Endometrial microvascular endothelial cells (primary cell): ENCODE data around the gene RGR. TPM values are rescaled to one million over a fixed set of nuclear protein-coding genes. Genes with fewer than 3 reads are reported as not detected.

ENCODE experiments used
- in situ Hi-C: cut with HindIII; loops from 2 replicates; pipeline ENCODE4 v1.10.0; 2017; ENCODE audit warnings: low sequenced_read_pairs, low pct_unique_long_range_greater_than_20kb; ENCODE audit errors: inconsistent ontology term
- total RNA-seq: library from RNA; depleted of rRNA; stranded (reverse); fragments of >200 nt; gene quantifications from one replicate; pipeline ENCODE4 v1.2.3, GENCODE V29; 2015; ENCODE audit errors: inconsistent ontology term

Gene RGR, protein sequence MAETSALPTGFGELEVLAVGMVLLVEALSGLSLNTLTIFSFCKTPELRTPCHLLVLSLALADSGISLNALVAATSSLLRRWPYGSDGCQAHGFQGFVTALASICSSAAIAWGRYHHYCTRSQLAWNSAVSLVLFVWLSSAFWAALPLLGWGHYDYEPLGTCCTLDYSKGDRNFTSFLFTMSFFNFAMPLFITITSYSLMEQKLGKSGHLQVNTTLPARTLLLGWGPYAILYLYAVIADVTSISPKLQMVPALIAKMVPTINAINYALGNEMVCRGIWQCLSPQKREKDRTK
- not detected for total RNA-seq

DNA sequence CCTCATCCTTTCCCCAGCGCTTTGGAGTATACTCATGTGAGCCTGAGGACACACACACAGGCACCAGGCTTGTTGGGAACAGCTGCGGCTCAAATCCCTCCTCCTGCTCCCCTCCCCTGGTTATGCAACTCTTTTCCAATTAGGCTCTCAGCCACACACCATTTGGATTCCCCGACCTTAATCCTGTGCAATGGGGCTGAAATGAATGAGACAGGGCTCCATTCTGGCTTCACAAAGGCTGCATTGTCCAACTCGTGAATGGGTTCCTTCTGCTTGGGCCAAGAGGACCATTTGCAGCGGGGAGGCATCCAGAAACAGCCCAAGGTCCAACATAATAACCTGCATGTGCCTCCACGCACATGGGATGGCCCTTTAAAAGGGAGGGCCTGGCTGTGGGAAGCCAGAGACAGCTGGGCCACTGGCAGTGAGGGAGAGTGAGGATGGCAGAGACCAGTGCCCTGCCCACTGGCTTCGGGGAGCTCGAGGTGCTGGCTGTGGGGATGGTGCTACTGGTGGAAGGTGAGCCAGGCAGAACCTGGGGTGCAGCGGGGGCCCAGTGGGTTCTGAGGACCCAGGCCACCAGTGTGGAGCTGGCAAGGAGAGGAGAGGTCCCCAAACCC is at the start of gene RGR:
RGR (plus strand) TSS at position 403 of the 620 bp plus-strand sequence; CDS start at position 441, 38 bp downstream.
- in situ Hi-C loops: no loop called here

DNA sequence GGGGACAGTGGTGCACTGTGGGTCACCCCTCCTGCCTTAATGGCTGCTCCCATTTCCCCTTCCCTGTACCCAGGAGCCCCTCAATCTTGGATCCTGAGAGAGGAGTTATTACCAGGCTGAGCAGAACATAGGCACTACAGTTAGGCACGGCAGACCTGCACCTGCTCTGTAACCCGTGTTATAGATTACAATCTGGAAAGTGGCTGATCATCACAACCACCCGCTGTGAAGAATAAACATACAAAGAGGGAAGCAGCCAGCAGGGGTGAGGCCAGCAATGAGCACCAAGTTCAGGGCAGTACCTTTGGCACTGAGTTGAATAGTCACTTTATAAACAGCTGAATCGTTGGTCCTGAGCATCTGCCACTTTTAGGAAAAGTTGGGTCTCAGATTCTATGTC is 48.8 kb upstream of the RGR start:
- in situ Hi-C loops: no loop called here

DNA sequence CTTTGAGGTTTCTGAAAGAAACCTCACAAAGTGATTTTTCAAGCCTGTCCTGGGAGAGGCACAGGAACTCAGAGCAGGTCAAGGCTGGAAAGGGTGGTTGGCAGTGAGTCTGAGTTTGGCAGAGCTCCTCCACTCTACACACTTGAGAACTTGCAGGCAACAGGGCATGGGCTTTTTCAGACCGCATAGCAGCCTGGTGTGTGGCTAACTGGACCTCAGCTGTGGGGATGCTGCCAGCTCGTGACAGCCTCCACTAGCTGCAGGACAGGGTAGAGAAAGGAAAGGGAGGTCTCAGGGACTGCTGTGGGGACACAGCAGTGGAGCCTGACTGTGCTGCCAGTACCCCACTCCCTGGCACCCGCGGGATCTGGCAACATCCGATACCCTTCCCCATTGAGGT is 47.9 kb upstream of the RGR start:
- in situ Hi-C loops: no loop called here

DNA sequence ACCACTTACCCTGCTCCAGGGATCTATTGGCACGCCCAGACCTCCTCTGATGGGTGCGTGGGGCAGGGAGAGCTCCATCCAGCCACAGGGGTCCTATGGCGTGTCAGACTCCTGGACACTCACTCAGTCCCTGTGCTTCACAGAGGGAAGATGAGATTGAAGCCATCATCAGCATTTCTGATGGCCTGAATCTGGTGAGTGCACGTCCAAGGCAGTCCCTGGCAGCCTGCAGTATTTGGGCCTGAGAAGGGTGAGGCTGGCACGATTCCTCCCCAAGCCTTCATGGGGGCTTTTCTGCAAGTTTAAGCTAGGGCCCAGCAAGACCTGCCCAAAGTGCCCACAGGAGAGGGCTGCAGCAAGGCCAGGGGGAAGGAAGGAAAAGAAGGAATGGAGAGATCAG is 47.2 kb upstream of the RGR start:
- in situ Hi-C loops: no loop called here

DNA sequence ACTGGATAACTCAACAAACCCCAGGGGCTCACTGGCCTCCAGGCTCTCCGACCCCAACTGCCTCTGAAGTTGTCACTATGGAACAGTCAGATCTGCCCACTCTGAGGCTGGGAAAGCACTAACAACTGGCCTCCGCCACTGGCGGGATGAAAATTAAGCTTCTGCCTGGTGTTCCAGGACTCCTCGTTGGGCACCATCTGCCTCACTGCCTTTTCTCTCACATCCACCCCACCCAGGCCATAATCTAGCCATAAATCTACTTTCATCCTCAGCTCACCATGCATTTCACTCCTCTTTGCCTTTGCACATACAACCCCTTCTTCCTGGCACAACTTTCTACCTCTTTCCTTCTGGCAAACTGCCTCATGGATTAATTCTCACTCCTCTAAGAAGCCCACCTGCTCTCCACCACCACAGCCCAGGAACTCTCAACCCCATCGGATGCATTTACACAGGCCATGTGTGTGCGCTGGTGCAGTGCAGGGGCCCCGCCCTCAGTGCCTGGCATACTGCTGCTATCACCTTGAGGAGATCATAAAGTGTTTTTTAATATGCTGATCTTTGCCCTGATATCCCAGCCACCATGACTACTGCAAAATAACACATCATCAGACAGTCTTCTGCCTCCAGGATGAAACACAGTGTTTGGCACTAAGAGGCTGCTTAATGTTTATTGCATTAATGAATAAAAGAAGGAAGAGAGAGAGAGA is 46.5 kb upstream of the RGR start:
- in situ Hi-C loops: no loop called here

DNA sequence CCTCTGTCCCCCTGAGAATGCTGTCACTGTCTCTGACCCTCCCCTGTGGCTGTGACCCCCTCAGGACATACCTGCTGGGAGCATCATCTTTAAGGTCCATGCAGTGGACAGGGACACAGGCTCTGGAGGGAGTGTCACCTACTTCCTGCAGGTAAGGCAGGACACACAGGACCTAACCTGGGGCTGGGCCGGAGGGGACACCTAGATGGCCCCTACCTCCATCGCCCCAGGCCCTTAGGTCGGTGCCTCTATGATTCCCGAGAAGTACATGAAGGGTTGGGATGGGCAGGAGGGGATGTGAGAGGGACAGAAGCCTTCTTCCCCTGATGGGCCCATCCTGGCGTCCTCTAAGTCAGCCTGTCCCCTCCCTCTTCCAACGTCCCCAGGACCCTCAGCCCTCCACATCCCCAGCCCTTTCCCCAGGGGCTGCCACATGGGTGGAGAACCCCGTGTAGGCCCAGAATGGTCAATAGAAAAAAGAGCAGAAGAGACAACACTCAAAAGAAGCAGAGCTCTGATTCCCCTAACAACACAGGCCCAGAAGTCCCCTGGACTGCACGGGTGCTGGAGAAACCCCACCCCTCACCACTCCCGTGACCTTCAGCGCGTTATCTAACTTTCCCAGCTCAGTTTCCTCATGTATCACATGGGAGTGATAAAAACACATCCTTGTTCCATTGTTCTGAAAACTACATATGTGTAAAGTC is 44.2 kb upstream of the RGR start:
- in situ Hi-C loops: no loop called here

DNA sequence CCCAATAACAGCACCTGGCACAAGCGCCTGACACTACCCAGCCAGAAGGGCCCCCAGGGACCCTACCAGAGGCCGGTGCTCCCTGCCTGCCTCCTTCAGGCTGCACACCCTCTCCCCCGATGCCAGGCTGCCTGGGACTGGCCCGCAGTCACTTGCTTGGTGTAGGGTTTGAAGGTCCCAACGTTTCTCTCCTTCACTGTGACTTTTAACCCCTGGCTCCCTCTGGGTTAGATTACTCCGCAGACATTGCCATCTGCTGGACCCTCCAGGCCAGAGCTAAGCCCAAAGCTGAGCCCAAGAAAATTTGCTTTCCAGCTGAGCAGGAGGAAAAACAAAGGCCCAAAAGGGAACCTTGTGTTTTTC is 43.6 kb upstream of the RGR start:
- in situ Hi-C loops: no loop called here

DNA sequence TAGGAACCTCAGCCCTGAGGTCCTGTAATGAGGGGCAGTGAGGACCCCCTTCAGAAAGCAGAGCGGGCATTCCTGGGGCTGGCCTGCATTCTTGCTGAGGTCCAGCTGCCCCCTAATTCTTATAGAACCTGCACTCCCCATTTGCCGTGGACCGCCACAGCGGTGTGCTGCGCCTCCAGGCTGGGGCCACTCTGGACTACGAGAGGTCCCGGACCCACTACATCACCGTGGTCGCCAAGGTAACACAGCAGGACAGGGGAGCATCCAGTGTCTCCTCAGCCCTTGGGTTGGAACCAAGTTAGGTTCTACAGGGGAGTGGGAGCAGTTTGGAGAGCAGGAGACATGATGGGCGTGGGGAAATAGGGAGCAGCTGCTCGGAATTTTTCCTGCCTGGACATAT is 43.2 kb upstream of the RGR start:
- in situ Hi-C loops: no loop called here

DNA sequence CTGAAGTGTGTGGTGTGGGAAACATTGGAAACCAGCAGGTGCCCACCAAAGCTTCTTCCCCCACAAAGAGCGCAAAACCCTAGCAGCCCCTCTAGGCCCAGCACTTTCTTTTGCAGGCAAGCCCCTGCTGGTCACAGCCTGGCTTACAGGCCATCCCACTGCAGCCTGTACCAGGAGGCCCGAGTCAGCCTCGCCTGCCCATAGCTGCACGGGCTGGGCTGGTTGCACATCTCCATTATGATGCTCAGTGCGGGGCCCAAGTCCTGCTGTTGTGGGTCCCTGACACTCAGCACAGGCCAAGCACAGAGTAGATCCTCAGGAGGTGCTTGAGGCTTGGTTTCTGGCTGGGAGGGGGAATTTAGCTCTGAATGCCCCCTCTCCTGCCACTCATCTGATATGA is 42.5 kb upstream of the RGR start:
- in situ Hi-C loops: no loop called here

DNA sequence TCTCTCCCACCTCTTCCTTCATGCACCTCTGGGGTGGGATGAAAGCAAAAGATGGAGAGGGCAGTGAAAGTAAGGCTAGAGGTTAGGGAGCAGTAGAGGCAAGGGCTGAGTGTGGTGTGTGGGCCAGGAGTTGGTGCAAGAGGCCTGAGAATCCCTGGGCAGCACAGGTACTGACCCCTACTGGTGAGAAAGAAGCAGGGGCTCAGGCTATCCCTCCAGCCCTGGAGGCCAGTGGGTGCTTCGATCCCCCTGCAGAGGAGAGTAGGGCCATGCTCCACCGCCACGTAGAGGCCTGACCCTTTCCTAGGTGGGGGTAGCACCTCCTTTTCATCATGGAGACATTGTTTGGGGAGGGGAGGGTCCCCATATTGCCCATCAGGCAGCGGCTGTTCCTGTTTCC is 40.7 kb upstream of the RGR start:
- in situ Hi-C loops: no loop called here

DNA sequence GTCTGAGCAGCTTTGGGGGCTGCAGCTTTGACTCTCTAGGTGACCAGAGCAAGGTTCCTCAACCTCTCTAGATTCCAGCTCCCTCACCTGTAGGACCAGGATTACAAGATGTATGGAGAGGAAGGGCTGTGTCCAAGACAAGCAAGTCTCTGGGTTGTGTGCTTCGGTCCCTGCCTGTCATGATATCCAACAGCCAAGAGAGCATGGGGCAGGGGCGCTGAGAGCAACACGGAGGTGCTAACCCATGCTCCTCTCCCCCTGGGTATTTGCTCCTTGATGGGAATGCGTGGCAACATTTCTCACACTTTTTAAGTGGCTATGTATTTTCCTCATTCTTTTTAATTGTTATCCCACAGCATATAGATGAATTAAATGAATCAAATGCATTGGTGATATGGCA is 40.2 kb upstream of the RGR start:
- in situ Hi-C loops: no loop called here

DNA sequence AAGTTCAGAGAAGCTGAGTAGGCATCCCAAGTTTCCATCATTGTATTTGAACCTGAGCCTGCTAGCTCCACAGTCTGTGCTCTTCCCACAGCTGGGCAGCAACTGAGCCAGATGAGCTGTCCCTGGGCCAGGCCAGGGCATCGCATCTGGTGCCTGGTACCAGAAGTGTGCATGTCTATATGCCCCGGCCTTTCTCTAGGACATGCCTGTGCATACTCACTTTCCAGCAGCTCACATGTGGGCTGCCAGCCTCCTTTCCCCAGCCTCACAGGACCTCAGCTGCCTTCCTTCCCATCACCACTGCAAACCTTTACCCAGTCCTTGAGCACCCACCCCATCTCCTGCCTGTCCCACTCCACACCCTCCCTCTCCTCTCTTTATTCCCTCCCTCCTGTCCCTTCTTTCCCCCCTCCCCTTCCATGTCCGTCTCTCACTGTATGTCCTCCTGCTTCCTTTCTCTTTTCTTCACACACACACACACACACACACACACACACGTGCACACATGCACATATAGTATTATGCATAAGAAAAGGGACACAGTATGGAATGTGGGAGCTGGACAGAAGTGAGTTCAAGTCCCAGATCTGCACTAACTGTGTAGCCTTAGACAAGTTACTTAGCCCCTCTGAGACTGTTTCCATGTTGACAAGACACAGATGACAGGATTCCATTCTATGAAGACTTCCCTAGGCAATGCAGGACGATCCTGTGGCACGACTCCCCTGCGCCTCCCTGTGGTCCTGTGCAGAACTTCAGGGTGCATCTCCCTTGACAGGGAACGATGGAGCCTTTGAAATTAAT is 39.6 kb upstream of the RGR start:
- in situ Hi-C loops: no loop called here

DNA sequence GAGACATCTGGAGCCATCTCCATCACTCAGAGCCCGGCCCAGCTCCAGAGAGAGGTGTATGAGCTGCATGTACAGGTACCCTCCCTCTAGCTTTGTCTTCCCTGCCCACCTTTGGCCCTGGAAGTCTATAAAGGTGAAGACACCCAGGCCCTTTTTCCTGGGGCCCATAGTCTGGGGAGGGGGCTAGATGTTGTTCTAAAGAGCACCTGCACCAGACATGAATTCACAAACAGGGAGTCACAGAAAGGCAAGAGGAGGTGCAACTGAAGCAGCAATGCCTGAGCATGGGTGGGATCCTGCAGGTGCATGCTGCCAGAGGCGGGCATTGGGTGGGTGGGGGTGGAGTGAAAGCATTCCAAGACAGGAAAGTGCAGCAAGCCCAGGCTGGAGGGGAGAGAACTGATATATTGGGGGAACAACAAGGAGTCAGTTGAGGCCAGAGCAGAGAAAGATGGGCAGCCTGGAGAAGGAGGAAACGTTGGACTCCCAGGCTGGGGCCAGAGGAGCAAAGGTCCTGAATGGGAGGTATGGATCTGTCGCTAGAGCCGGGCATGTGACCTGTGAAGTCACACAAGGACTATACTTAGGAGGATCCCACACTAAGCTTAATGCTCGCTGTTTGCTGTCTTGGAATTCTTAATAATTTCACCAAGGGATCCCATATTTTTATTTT is 38.9 kb upstream of the RGR start:
- in situ Hi-C loops: no loop called here

DNA sequence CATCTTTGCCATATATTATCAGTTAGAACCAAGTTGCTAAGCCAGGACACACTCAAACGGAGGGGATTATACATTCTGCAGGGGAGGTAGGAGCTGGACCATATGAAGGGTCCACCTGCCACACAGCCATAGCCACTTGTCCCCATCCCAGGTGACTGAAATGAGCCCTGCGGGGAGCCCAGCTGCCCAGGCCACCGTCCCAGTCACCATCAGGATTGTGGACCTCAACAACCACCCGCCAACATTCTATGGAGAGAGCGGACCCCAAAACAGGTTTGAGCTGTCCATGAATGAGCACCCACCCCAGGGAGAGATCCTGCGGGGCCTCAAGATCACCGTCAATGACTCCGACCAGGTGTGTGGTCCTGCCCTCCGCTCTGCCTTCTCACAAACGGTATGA is 36.8 kb upstream of the RGR start:
- in situ Hi-C loops: no loop called here

DNA sequence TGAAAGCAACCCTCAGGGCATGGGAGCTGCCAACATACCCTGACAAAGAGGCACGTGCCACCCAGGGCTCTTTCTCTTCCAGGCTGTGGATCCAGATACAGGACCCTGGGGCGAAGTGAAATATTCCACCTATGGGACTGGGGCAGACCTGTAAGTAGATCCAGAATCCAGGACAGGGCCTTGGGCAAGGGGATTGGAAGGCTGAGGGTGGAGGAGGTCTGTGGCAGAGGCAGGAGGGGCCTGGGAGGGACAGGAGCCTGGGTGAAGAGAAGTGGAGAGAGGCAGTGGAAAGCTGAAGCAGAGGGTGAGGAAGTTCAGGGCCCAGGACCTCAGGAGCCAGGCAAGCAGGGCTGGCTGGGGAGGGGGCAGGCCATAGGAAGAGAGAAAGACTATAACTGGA is 33.3 kb upstream of the RGR start:
- in situ Hi-C loops: no loop called here

DNA sequence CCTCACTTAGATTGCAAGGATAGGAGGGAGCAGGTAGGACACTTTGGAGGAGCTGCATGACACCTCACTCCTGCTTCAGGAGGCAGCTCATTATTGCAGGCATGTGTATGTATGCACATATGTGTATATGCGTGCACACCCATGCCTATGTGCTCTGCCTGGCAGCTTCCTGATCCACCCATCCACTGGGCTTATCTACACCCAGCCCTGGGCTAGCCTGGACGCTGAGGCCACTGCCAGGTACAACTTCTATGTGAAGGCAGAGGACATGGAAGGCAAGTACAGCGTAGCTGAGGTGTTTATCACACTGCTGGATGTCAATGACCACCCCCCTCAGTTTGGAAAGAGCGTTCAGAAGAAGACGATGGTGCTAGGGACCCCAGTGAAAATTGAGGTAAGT is 32.8 kb upstream of the RGR start:
- in situ Hi-C loops: no loop called here

DNA sequence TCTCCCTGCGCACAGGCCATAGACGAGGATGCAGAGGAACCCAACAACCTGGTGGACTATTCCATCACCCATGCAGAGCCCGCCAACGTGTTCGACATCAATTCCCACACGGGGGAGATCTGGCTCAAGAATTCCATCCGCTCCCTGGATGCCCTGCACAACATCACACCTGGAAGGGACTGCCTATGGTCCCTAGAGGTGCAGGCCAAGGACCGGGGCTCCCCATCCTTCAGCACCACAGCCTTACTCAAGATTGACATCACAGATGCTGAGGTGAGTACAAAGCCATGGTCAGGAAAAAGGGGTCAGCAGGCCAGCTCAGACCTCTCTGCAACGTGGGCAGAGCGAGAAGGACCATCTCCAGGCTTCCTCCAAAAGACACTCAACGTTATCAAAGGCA is 31.8 kb upstream of the RGR start:
- in situ Hi-C loops: no loop called here

DNA sequence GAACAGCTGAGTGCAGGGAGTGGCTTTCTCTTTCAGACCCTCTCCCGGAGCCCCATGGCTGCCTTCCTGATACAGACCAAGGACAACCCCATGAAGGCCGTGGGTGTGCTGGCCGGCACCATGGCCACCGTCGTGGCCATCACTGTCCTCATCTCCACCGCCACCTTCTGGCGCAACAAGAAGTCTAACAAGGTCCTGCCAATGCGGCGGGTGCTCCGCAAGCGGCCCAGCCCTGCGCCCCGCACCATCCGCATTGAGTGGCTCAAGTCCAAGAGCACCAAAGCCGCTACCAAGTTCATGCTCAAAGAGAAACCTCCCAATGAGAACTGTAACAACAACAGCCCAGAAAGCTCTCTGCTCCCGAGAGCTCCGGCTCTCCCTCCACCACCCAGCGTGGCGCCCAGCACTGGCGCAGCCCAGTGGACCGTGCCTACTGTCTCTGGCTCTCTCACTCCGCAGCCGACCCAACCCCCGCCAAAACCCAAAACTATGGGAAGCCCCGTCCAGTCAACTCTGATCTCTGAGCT is 30.7 kb upstream of the RGR start:
- in situ Hi-C loops: no loop called here
